Breast epithelium (tissue), 3 donors: ENCODE data around the gene KRT6C.

Experiments used
- POLR2A ChIP-seq: fragments of 450-650 bp; IDR thresholded peaks from one replicate; pipeline ENCODE4 v1.6.1; 2016; ENCODE audit warnings: antibody characterized with exemption, mild to moderate bottlenecking, moderate library complexity
- TF ChIP-seq, protein P1 (sequence below), 3 donors: fragments of 450-650 bp; IDR thresholded peaks; one replicate each; pipeline ENCODE4 v1.5.1; 2016 to 2017; ENCODE audit warnings: antibody characterized with exemption in 3 of 3, mild to moderate bottlenecking in 3 of 3, moderate library complexity in 3 of 3

DNA sequence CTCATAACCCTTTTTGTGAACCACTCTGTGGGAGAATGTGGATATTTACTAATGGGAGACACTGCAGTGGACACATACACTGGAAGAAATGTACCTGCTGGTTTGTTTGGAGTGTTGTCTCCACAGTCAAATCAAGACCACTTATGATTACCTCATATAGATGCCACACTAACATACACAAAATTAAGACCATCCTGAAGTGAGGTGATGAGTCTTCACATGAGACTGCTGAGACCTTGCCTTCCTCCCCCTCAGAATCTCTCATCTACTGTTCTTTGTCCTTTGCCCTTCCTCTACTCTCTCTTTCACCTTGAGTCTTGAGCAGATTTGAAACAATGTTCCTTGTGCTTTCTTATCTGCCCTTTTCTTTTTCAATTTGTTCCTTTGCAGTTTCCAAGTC, 15.1 kb upstream of the KRT6C start:
- no peak for TF ChIP-seq POLR2A
- TF ChIP-seq, protein P1, sequence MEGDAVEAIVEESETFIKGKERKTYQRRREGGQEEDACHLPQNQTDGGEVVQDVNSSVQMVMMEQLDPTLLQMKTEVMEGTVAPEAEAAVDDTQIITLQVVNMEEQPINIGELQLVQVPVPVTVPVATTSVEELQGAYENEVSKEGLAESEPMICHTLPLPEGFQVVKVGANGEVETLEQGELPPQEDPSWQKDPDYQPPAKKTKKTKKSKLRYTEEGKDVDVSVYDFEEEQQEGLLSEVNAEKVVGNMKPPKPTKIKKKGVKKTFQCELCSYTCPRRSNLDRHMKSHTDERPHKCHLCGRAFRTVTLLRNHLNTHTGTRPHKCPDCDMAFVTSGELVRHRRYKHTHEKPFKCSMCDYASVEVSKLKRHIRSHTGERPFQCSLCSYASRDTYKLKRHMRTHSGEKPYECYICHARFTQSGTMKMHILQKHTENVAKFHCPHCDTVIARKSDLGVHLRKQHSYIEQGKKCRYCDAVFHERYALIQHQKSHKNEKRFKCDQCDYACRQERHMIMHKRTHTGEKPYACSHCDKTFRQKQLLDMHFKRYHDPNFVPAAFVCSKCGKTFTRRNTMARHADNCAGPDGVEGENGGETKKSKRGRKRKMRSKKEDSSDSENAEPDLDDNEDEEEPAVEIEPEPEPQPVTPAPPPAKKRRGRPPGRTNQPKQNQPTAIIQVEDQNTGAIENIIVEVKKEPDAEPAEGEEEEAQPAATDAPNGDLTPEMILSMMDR (IDR thresholded peaks at IDR 0.05), result no peak
